ENCODE results near the gene MAPK9.

The MAPK9 gene

DNA sequence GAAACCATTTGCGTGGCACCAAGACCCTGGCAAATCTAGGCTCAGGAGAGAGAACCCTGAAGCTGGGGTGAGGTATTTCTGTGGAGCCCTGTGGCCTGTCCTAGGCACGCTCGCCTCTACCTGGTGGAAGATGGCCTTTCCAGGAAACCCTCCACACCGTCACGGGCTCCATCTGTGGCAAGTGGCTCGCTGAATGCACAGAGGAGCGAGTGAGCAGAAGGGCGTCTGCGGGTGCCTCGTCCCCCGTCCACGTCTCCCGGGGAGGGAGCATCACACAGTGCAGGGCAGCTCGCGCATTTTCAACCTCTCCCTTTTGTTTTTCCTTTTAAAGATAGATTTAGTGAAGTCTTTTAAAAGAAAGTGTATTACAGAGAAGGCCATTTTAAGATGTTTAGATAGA lies 57.6 kb downstream of the MAPK9 start:
- Histone ChIP-seq H3K9me3 (ENCODE audit: control insufficient read depth, low read length) (no peaks in the 10 kb centered on the region), H3K4me1 (ENCODE audit: control insufficient read depth, insufficient read depth, low read length, poor library complexity, severe bottlenecking) (no peaks in the 10 kb centered on the region), H3K27ac (ENCODE audit: low read depth, low read length, severe bottlenecking) (no peak overlapping the region), H3K36me3 (ENCODE audit: control insufficient read depth, insufficient read depth, low read length) (peaks cover 62% of the 10 kb centered on the region), H3K4me3 (ENCODE audit: extremely low read depth, insufficient read depth, low read length, poor library complexity, severe bottlenecking) (no peak overlapping the region)
- WGBS, 2 experiments (ENCODE audit: insufficient coverage in 2 of 2): 84 to 93% methylated on average over 7 to 12 of the region's 15 CpGs

- 91 to 97% methylated on average over 8 to 10 of the region's 11 CpGs for WGBS, 2 experiments (ENCODE audit: insufficient coverage in 2 of 2)
- Histone ChIP-seq H3K4me1 (ENCODE audit: control insufficient read depth, insufficient read depth, low read length, poor library complexity, severe bottlenecking) (no peaks in the 10 kb centered on the region), H3K9me3 (ENCODE audit: control insufficient read depth, low read length) (no peaks in the 10 kb centered on the region), H3K27ac (ENCODE audit: low read depth, low read length, severe bottlenecking) (no peak overlapping the region), H3K36me3 (ENCODE audit: control insufficient read depth, insufficient read depth, low read length) (peaks cover 56% of the 10 kb centered on the region), H3K4me3 (ENCODE audit: extremely low read depth, insufficient read depth, low read length, poor library complexity, severe bottlenecking) (no peak overlapping the region)
Measured at GRCh38 chr5:180233729-180234128, 58.2 kb downstream of the MAPK9 start.

GRCh38 chr5:180230017-180230416 lies 61.9 kb downstream of the MAPK9 start:
- 94% methylated on average over 7 of the region's 7 CpGs for WGBS, 2 experiments (ENCODE audit: insufficient coverage in 2 of 2)
- Histone ChIP-seq H3K9me3 (ENCODE audit: control insufficient read depth, low read length) (no peaks in the 10 kb centered on the region), H3K27ac (ENCODE audit: low read depth, low read length, severe bottlenecking) (no peak overlapping the region)

DNA sequence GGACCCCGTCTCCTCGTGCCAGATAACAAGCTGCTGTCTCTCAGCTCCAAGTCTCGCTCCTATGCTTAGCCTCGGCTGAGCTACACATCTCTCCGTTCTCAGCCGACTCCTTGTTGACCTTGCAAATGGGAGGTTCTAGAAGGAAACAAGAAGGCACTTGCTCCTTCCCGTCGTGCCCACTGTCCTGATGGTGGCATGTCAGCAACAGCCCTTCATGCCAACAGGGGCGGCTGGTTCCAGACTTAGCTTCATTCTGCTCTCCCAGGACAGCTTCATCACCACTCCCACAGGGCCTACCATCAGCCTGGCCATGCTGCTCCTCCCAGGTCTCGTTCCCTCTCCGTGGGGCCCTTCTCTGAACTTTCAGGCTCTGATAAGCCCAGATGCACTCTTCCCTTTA lies 69.8 kb downstream of the MAPK9 start:
- no peak overlapping the region for H3K4me3 ChIP-seq (ENCODE audit: extremely low read depth, insufficient read depth, low read length, poor library complexity, severe bottlenecking)
- H3K4me1 ChIP-seq (ENCODE audit: control insufficient read depth, insufficient read depth, low read length, poor library complexity, severe bottlenecking): no peaks in the 10 kb centered on the region
- 93 to 94% methylated on average over 11 of the region's 11 CpGs for WGBS, 2 experiments (ENCODE audit: insufficient coverage in 2 of 2)
- H3K9me3 ChIP-seq (ENCODE audit: control insufficient read depth, low read length): peaks cover 21% of the 10 kb centered on the region
- no peaks in the 10 kb centered on the region for H3K36me3 ChIP-seq (ENCODE audit: control insufficient read depth, insufficient read depth, low read length)
- H3K27ac ChIP-seq (ENCODE audit: low read depth, low read length, severe bottlenecking): no peak overlapping the region

More at GRCh38 chr5:180230017-180230416, 61.9 kb downstream of the MAPK9 start:
- H3K4me1 ChIP-seq (ENCODE audit: control insufficient read depth, insufficient read depth, low read length, poor library complexity, severe bottlenecking): no peaks in the 10 kb centered on the region
- peaks cover 31% of the 10 kb centered on the region for H3K36me3 ChIP-seq (ENCODE audit: control insufficient read depth, insufficient read depth, low read length)
- H3K4me3 ChIP-seq (ENCODE audit: extremely low read depth, insufficient read depth, low read length, poor library complexity, severe bottlenecking): no peak overlapping the region

- WGBS, 2 experiments (ENCODE audit: insufficient coverage in 2 of 2): no CpG with 5 or more reads among the region's 5 CpGs
- Histone ChIP-seq H3K4me3 (ENCODE audit: extremely low read depth, insufficient read depth, low read length, poor library complexity, severe bottlenecking) (no peak overlapping the region), H3K27ac (ENCODE audit: low read depth, low read length, severe bottlenecking) (no peak overlapping the region), H3K9me3 (ENCODE audit: control insufficient read depth, low read length) (peaks cover 21% of the 10 kb centered on the region), H3K4me1 (ENCODE audit: control insufficient read depth, insufficient read depth, low read length, poor library complexity, severe bottlenecking) (no peaks in the 10 kb centered on the region), H3K36me3 (ENCODE audit: control insufficient read depth, insufficient read depth, low read length) (no peaks in the 10 kb centered on the region)
Measured at GRCh38 chr5:180217797-180218196, 74.1 kb downstream of the MAPK9 start.

DNA sequence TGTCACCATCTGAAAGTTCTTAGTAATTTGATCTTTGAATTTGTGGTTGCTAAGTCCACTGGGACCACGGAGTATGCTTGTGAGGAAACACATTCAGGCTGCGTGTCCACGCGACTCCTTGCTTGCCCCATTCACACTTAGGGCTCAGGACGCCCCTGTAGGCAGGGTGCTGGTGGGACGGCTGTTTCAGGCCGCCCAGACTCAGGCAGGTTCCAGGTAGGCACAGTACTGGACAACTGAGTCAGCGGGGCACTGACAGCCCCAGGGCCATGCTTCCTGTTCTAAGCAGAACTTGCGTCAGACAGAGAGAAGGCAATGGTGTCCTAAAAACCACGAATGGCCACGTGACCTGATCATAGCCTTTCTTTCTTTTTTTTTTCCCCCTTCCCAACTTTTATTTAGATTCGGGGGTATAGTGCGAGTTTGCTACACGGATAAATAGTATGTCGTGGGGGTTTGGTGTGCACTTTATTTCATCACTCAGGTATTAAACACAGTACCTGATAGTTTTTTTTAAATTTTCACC lies 75.2 kb downstream of the MAPK9 start:
- H3K9me3 ChIP-seq (ENCODE audit: control insufficient read depth, low read length): peaks cover 17% of the 10 kb centered on the region
- 93 to 96% methylated on average over 9 to 14 of the region's 15 CpGs for WGBS, 2 experiments (ENCODE audit: insufficient coverage in 2 of 2)
- no peak overlapping the region for H3K4me3 ChIP-seq (ENCODE audit: extremely low read depth, insufficient read depth, low read length, poor library complexity, severe bottlenecking)
- no peaks in the 10 kb centered on the region for H3K36me3 ChIP-seq (ENCODE audit: control insufficient read depth, insufficient read depth, low read length)
- H3K4me1 ChIP-seq (ENCODE audit: control insufficient read depth, insufficient read depth, low read length, poor library complexity, severe bottlenecking): no peaks in the 10 kb centered on the region
- no peak overlapping the region for H3K27ac ChIP-seq (ENCODE audit: low read depth, low read length, severe bottlenecking)

DNA sequence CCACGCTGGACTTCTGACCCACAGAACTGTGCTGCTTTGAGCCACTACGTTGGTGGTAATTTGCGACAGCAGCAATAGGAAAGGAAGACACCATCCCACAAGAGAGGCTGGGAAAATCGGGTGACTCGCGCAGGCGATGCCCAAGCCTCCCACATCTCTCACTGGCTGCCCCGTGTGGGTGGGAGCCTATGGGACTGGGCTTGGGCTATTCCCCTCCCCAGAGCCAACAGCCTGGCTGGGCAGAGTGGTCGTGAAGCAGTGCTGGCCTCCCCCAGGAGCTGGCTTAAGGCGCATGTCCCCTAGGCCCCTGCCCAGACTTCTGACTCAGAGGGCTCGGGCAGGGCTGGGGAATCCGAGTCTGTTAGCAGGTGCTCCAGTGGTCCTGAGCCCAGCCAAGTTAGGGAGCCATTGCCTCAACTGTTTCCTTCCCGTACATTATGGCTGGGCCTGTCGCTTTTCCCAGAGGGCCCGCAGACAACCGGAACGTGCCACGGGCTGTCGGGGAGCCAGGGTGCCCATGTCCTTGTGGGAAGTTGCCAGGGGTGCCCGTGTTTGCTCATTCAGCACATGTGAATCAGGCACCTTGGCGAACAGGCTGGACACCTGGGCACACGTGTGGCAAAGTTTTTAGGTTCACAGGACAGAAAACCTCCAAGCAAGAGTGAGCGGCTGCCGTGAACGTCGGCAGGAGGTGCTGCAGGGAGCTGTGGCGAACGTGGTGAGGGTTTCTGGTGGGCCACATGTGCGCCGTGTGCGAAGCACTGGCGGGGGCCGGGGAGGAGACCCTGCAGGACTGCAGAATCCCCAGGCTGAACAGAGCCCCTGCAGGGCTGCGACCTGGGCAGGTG lies 75.9 kb downstream of the MAPK9 start:
- H3K27ac ChIP-seq (ENCODE audit: low read depth, low read length, severe bottlenecking): no peak overlapping the region
- WGBS, 2 experiments (ENCODE audit: insufficient coverage in 2 of 2): 87 to 89% methylated on average over 28 of the region's 34 CpGs

DNA sequence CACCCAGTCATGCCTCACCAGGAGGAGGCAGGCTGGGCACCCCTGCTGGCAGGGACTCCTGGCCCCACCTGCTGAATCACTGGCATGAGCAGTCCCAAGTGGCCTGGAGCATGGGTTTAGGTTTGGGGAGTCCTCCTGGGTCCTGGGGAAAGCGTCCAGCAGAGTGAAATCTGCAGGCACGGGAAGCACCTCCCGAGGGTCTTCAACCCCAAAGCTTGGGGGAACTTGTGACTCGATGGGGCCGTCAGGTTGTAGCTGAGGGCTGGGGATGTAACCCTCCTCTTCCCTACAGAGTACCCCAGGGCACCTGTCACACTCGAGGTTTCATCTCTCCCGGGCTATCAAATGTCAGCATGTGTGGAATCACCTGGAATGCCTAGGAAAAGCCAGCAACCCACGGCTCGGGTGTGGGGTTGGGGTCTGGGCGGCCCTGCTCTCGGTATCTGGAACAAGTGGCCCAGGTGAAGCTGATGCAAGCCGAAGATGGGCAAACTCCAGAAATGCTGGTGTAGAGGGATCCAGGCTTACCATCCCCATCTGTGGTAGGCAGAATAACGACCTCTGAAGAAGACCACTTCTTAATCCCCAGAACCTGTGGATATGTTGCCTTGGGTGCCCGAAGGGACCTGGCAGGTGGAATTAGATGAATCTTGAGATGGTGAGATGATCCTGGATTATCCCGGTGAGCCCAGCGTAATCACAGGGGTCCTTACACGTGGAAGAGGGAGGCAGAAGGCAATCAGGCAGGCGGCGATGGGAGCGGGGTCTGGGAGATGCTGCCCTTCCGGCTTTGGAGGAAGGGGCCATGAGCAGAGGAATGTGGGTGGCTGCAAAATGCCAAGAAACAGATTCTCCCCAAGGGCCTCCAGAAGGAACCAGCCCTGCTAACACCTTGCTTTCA lies 76.8 kb downstream of the MAPK9 start:
- Histone ChIP-seq H3K4me3 (ENCODE audit: extremely low read depth, insufficient read depth, low read length, poor library complexity, severe bottlenecking) (no peak overlapping the region), H3K9me3 (ENCODE audit: control insufficient read depth, low read length) (peaks cover 12% of the 10 kb centered on the region), H3K27ac (ENCODE audit: low read depth, low read length, severe bottlenecking) (no peak overlapping the region), H3K4me1 (ENCODE audit: control insufficient read depth, insufficient read depth, low read length, poor library complexity, severe bottlenecking) (no peaks in the 10 kb centered on the region), H3K36me3 (ENCODE audit: control insufficient read depth, insufficient read depth, low read length) (no peaks in the 10 kb centered on the region)
- WGBS, 2 experiments (ENCODE audit: insufficient coverage in 2 of 2): 90 to 94% methylated on average over 14 to 21 of the region's 21 CpGs

More for the DNA sequence above, 75.9 kb downstream of the MAPK9 start:
- H3K4me1 ChIP-seq (ENCODE audit: control insufficient read depth, insufficient read depth, low read length, poor library complexity, severe bottlenecking): no peaks in the 10 kb centered on the region
- peaks cover 13% of the 10 kb centered on the region for H3K9me3 ChIP-seq (ENCODE audit: control insufficient read depth, low read length)
- no peaks in the 10 kb centered on the region for H3K36me3 ChIP-seq (ENCODE audit: control insufficient read depth, insufficient read depth, low read length)
- no peak overlapping the region for H3K4me3 ChIP-seq (ENCODE audit: extremely low read depth, insufficient read depth, low read length, poor library complexity, severe bottlenecking)

- Histone ChIP-seq H3K36me3 (ENCODE audit: control insufficient read depth, insufficient read depth, low read length) (no peaks in the 10 kb centered on the region), H3K27ac (ENCODE audit: low read depth, low read length, severe bottlenecking) (no peak overlapping the region), H3K4me3 (ENCODE audit: extremely low read depth, insufficient read depth, low read length, poor library complexity, severe bottlenecking) (no peak overlapping the region), H3K9me3 (ENCODE audit: control insufficient read depth, low read length) (no peaks in the 10 kb centered on the region), H3K4me1 (ENCODE audit: control insufficient read depth, insufficient read depth, low read length, poor library complexity, severe bottlenecking) (no peaks in the 10 kb centered on the region)
- WGBS, 2 experiments (ENCODE audit: insufficient coverage in 2 of 2): 83 to 84% methylated on average over 5 of the region's 5 CpGs
Measured at GRCh38 chr5:180213657-180214207, 78.2 kb downstream of the MAPK9 start.

DNA sequence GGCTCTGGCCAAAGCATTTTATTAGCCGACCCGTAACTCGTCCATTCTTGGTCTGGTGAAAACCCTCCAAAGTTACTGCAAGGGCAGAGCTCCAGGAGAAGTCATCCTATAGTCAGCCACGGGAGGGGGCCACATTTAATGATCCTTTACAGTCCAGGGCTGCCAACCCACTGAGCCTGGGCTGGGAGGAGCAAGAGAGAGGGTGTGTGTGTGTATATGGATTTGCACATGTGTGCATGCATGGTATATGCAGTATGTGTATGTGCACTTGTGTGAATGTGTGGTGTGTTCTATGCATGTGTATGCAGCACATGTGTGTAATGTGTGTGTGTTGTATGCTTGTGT lies 78.7 kb downstream of the MAPK9 start:
- no peaks in the 10 kb centered on the region for H3K4me1 ChIP-seq (ENCODE audit: control insufficient read depth, insufficient read depth, low read length, poor library complexity, severe bottlenecking)
- no peaks in the 10 kb centered on the region for H3K9me3 ChIP-seq (ENCODE audit: control insufficient read depth, low read length)
- WGBS, 2 experiments (ENCODE audit: insufficient coverage in 2 of 2): 78 to 82% methylated on average over 4 of the region's 4 CpGs
- no peak overlapping the region for H3K27ac ChIP-seq (ENCODE audit: low read depth, low read length, severe bottlenecking)
- H3K4me3 ChIP-seq (ENCODE audit: extremely low read depth, insufficient read depth, low read length, poor library complexity, severe bottlenecking): no peak overlapping the region
- no peaks in the 10 kb centered on the region for H3K36me3 ChIP-seq (ENCODE audit: control insufficient read depth, insufficient read depth, low read length)
